PFSK-1 (cell line): ENCODE results near the gene TNRC6A.

Source experiments
- TAF1 ChIP-seq: IDR thresholded peaks from 2 replicates; pipeline ENCODE4 v1.6.1; 2012; ENCODE audit warnings: low read length, control low read depth, borderline replicate concordance; ENCODE audit not compliant: insufficient read depth
- TF ChIP-seq, protein P1 (sequence below), 2 experiments: IDR thresholded peaks; 2 replicates each; pipeline versions ENCODE4 v1.6.1 to v1.8.0; 2011 to 2012; ENCODE audit warnings: low read depth in 2 of 2, low read length in 2 of 2, control low read depth in 1 of 2, inconsistent platforms in 1 of 2, mild to moderate bottlenecking in 1 of 2, moderate library complexity in 1 of 2; ENCODE audit not compliant: insufficient read depth in 1 of 2

DNA sequence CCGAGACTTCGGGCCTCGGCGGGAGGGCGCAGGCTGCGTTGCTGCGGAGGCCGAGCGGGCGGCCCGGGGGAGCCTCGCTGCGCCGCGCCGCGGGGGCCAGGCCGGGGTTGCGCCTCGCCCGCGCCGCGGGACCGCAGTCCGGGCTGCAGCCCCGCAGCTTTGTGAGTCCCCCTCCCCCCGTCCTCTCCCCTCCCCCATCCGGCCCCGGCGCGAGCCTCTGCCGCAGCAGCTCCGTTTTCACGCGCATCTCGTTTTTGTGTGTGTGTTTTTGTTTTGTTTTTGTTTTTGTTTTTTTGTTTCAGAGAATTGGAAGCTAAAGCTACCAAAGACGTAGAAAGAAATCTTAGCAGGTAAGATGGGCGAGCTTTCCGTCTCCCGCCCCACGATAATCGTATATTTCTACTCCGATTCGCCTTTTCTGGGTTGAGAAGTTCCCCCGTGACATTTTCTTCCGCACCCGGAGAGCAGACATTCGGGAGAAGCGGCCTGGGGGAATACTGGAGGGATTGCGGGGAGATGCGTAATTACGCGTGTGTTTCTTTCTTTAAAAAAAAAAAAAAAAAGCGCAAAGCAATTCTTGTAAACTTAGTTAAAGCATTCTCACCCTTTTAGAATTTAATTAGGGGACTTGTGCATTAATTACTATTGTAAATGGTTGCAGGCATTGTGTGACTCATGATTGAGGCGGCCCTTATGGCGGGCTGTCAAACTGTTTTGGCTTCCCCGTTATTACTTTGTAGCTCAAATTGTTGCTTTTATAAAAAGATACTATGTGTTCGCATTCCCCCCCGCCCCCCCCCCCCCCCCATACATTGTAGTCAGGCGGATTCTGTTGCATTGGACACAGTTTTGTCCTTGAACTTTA, 732 bp downstream of the TNRC6A start:
- TF ChIP-seq, protein P1, sequence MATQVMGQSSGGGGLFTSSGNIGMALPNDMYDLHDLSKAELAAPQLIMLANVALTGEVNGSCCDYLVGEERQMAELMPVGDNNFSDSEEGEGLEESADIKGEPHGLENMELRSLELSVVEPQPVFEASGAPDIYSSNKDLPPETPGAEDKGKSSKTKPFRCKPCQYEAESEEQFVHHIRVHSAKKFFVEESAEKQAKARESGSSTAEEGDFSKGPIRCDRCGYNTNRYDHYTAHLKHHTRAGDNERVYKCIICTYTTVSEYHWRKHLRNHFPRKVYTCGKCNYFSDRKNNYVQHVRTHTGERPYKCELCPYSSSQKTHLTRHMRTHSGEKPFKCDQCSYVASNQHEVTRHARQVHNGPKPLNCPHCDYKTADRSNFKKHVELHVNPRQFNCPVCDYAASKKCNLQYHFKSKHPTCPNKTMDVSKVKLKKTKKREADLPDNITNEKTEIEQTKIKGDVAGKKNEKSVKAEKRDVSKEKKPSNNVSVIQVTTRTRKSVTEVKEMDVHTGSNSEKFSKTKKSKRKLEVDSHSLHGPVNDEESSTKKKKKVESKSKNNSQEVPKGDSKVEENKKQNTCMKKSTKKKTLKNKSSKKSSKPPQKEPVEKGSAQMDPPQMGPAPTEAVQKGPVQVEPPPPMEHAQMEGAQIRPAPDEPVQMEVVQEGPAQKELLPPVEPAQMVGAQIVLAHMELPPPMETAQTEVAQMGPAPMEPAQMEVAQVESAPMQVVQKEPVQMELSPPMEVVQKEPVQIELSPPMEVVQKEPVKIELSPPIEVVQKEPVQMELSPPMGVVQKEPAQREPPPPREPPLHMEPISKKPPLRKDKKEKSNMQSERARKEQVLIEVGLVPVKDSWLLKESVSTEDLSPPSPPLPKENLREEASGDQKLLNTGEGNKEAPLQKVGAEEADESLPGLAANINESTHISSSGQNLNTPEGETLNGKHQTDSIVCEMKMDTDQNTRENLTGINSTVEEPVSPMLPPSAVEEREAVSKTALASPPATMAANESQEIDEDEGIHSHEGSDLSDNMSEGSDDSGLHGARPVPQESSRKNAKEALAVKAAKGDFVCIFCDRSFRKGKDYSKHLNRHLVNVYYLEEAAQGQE (IDR thresholded peaks at IDR 0.05; ENCODE audit: insufficient read depth in 1 of 2, low read depth in 2 of 2, low read length in 2 of 2): no peak
- TF ChIP-seq TAF1: no peak
